HCT116 (cell line): ENCODE results near the gene THBS1.

ENCODE experiments used
- CEBPB ChIP-seq: IDR thresholded peaks from 2 replicates; pipeline ENCODE4 v1.6.1; 2012; ENCODE audit warnings: low read depth
- EGR1 ChIP-seq: IDR thresholded peaks from 2 replicates; pipeline ENCODE4 v1.6.1; 2012; ENCODE audit warnings: low read depth
- EZH2 ChIP-seq: fragments of 200-600 bp; sonication (generic); IDR thresholded peaks from 2 replicates; pipeline ENCODE4 v1.6.1; 2017; ENCODE audit warnings: antibody characterized with exemption, mixed run types
- POLR2A ChIP-seq: IDR thresholded peaks from 2 replicates; pipeline ENCODE4 v1.7.0; 2011; ENCODE audit warnings: borderline replicate concordance; ENCODE audit not compliant: insufficient read depth, insufficient read length; ENCODE audit errors: extremely low read depth
- POLR2AphosphoS5 ChIP-seq: IDR thresholded peaks from 2 replicates; pipeline ENCODE4 v1.6.1; 2011; ENCODE audit warnings: mild to moderate bottlenecking, low read depth, low read length, moderate library complexity
- SP1 ChIP-seq: IDR thresholded peaks from 2 replicates; pipeline ENCODE4 v1.6.1; 2012; ENCODE audit warnings: low read depth
- SRF ChIP-seq: IDR thresholded peaks from 2 replicates; pipeline ENCODE4 v1.6.1; 2012; ENCODE audit warnings: low read depth
- YY1 ChIP-seq: IDR thresholded peaks from 2 replicates; pipeline ENCODE4 v1.6.1; 2011; ENCODE audit warnings: low read length, low read depth, moderate library complexity, mild to moderate bottlenecking; ENCODE audit not compliant: insufficient replicate concordance; ENCODE audit errors: extremely low read depth
- ZNF274 ChIP-seq: fragments of 200-500 bp; sonication (Bioruptor generic); IDR thresholded peaks from 2 replicates; pipeline ENCODE4 v1.6.1; 2014; ENCODE audit warnings: mild to moderate bottlenecking, low read depth, low read length, inconsistent platforms
- TF ChIP-seq, protein P1 (sequence below), 3 experiments: fragments of 200-600 bp in 1 of 3; sonication (generic) in 1 of 3; IDR thresholded peaks in 2 of 3; conservative IDR thresholded peaks in 1 of 3; 2 replicates each; pipeline ENCODE4 v1.5.1; 2012 to 2017; ENCODE audit warnings: low read depth in 2 of 3, low read length in 2 of 3, antibody characterized with exemption in 1 of 3, borderline replicate concordance in 1 of 3, control low read depth in 1 of 3, mild to moderate bottlenecking in 1 of 3, mixed read lengths in 1 of 3, mixed run types in 1 of 3, moderate library complexity in 1 of 3; ENCODE audit not compliant: insufficient read depth in 1 of 3
- TF ChIP-seq, protein P2 (sequence below): IDR thresholded peaks from 2 replicates; pipeline ENCODE4 v1.6.1; 2012
- TF ChIP-seq, protein P3 (sequence below): IDR thresholded peaks from 2 replicates; pipeline ENCODE4 v1.6.1; 2011; ENCODE audit warnings: mild to moderate bottlenecking, low read length, moderate library complexity; ENCODE audit not compliant: insufficient replicate concordance; ENCODE audit errors: extremely low read depth
- TF ChIP-seq, protein P4 (sequence below): IDR thresholded peaks from 2 replicates; pipeline ENCODE4 v1.6.1; 2012

DNA sequence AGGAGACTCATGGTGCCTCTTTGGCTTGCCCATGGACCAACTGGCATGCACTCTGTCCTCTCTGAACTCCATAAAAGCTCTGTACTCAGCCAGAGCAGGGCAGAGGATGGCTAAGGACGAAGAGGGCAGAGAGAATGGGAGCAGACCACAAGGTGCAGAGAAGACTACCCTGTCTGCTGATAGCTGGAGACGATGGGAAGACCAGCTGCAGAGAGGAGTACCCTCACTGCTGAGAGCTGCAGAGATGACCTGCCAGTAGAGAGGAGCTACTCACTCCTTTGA, 65.0 kb downstream of the THBS1 start:
- TF ChIP-seq, protein P1, sequence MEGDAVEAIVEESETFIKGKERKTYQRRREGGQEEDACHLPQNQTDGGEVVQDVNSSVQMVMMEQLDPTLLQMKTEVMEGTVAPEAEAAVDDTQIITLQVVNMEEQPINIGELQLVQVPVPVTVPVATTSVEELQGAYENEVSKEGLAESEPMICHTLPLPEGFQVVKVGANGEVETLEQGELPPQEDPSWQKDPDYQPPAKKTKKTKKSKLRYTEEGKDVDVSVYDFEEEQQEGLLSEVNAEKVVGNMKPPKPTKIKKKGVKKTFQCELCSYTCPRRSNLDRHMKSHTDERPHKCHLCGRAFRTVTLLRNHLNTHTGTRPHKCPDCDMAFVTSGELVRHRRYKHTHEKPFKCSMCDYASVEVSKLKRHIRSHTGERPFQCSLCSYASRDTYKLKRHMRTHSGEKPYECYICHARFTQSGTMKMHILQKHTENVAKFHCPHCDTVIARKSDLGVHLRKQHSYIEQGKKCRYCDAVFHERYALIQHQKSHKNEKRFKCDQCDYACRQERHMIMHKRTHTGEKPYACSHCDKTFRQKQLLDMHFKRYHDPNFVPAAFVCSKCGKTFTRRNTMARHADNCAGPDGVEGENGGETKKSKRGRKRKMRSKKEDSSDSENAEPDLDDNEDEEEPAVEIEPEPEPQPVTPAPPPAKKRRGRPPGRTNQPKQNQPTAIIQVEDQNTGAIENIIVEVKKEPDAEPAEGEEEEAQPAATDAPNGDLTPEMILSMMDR (IDR thresholded peaks at IDR 0.05 in 2 of 3, conservative IDR thresholded peaks at IDR 0.05 in 1 of 3; ENCODE audit: borderline replicate concordance in 1 of 3, insufficient read depth in 1 of 3, low read depth in 2 of 3, low read length in 2 of 3), result no peak
- TF ChIP-seq YY1, result no peak
- no peak for TF ChIP-seq EGR1
- no peak for TF ChIP-seq POLR2AphosphoS5
- no peak for TF ChIP-seq POLR2A
- no peak for TF ChIP-seq CEBPB
- no peak for TF ChIP-seq EZH2
- TF ChIP-seq, protein P2, sequence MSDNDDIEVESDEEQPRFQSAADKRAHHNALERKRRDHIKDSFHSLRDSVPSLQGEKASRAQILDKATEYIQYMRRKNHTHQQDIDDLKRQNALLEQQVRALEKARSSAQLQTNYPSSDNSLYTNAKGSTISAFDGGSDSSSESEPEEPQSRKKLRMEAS, result no peak
- TF ChIP-seq, protein P3, sequence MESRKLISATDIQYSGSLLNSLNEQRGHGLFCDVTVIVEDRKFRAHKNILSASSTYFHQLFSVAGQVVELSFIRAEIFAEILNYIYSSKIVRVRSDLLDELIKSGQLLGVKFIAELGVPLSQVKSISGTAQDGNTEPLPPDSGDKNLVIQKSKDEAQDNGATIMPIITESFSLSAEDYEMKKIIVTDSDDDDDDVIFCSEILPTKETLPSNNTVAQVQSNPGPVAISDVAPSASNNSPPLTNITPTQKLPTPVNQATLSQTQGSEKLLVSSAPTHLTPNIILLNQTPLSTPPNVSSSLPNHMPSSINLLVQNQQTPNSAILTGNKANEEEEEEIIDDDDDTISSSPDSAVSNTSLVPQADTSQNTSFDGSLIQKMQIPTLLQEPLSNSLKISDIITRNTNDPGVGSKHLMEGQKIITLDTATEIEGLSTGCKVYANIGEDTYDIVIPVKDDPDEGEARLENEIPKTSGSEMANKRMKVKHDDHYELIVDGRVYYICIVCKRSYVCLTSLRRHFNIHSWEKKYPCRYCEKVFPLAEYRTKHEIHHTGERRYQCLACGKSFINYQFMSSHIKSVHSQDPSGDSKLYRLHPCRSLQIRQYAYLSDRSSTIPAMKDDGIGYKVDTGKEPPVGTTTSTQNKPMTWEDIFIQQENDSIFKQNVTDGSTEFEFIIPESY, result no peak
- no peak for TF ChIP-seq ZNF274
- no peak for TF ChIP-seq SP1
- TF ChIP-seq, protein P4, sequence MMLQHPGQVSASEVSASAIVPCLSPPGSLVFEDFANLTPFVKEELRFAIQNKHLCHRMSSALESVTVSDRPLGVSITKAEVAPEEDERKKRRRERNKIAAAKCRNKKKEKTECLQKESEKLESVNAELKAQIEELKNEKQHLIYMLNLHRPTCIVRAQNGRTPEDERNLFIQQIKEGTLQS, result no peak
- TF ChIP-seq SRF, result no peak
